Stimulated activated effector memory CD8-positive, alpha-beta T cell treated with anti-CD3 and anti-CD28 coated beads, Interleukin-12 subunit alpha, Interleukin-12 subunit beta, amount 100 ng/mL, for 72 hours (primary cell): ENCODE results near the gene AFAP1L2.

Source experiments
- ATAC-seq: fragments of 150-1000 bp; cut with Tn5 transposase; 2 replicates; pipeline ENCODE4 v1.10.0; 2021
- DNase-seq, 2 donors: peaks; one replicate each; pipeline ENCODE4 v3.0.0; 2021 to 2022; ENCODE audit warnings: low spot score in 2 of 2
- H3K27ac Mint-ChIP-seq: one replicate; pipeline ENCODE4 v1.8.0; 2022; ENCODE audit warnings: mild to moderate bottlenecking, mixed read lengths
- H3K36me3 Mint-ChIP-seq: one replicate; pipeline ENCODE4 v1.8.0; 2022; ENCODE audit warnings: mild to moderate bottlenecking, mixed read lengths
- H3K4me1 Mint-ChIP-seq: one replicate; pipeline ENCODE4 v1.8.0; 2022; ENCODE audit warnings: mixed read lengths
- H3K4me3 Mint-ChIP-seq: one replicate; pipeline ENCODE4 v1.8.0; 2022; ENCODE audit warnings: mild to moderate bottlenecking, mixed read lengths
- H3K9me3 Mint-ChIP-seq: one replicate; pipeline ENCODE4 v1.8.0; 2022; ENCODE audit warnings: mixed read lengths

AFAP1L2 gene

GRCh38 chr10:114399576-114399975 lies 4.7 kb downstream of the AFAP1L2 start:
- peaks cover 13% of the 10 kb centered on the region for H3K4me1 Mint-ChIP-seq
- no peak for ATAC-seq
- H3K27ac Mint-ChIP-seq = no peak overlapping the region
- no peaks in the 10 kb centered on the region for H3K9me3 Mint-ChIP-seq
- H3K4me3 Mint-ChIP-seq = no peak overlapping the region
- DNase-seq = no peak
- no peaks in the 10 kb centered on the region for H3K36me3 Mint-ChIP-seq

GRCh38 chr10:114398587-114399331 lies 5.5 kb downstream of the AFAP1L2 start:
- no peak for ATAC-seq
- H3K27ac Mint-ChIP-seq = no peak overlapping the region
- no peaks in the 10 kb centered on the region for H3K36me3 Mint-ChIP-seq
- peaks cover 7% of the 10 kb centered on the region for H3K4me1 Mint-ChIP-seq
- H3K4me3 Mint-ChIP-seq = no peak overlapping the region
- H3K9me3 Mint-ChIP-seq = no peaks in the 10 kb centered on the region
- no peak for DNase-seq

DNA sequence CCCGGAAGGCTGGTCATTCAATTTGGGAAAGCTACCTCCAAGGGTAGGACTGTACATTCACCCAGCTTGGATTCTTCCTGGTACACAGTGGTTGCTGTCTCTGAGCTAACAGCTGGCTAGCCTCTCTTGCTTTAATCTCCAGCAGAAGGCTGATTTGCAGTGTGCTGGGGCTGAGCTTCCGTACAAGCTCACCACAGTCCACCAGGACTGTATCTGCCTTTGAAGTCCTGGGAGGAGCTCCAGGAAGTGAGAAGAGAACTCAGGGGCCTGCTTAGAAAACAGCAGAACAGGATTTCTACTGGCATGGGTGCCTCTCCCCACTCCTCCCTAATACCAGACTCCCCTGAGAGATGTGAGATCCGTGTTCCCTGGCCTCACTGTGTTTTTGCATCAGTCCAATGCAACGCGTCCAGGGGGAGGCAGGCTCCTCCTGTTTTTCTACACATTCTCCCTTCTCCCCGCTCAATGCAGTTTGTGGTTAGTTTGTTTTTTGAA lies 6.6 kb downstream of the AFAP1L2 start:
- no peak for DNase-seq
- no peak for ATAC-seq
- no peaks in the 10 kb centered on the region for H3K9me3 Mint-ChIP-seq
- peaks cover 1% of the 10 kb centered on the region for H3K4me1 Mint-ChIP-seq
- H3K4me3 Mint-ChIP-seq = no peak overlapping the region
- no peak overlapping the region for H3K27ac Mint-ChIP-seq
- no peaks in the 10 kb centered on the region for H3K36me3 Mint-ChIP-seq

- no peak overlapping the region for H3K27ac Mint-ChIP-seq
- H3K9me3 Mint-ChIP-seq = no peaks in the 10 kb centered on the region
- ATAC-seq = no peak
- H3K4me1 Mint-ChIP-seq = no peaks in the 10 kb centered on the region
- no peak for DNase-seq
- H3K4me3 Mint-ChIP-seq = no peak overlapping the region
- H3K36me3 Mint-ChIP-seq = no peaks in the 10 kb centered on the region
These were observed 7.8 kb downstream of the AFAP1L2 start for GRCh38 chr10:114396464-114396863.

GRCh38 chr10:114395366-114396022 lies 8.8 kb downstream of the AFAP1L2 start:
- ATAC-seq (no peak), DNase-seq (no peak)
- Mint-ChIP-seq H3K9me3 (no peaks in the 10 kb centered on the region), H3K4me1 (no peaks in the 10 kb centered on the region), H3K4me3 (no peak overlapping the region), H3K27ac (no peak overlapping the region), H3K36me3 (no peaks in the 10 kb centered on the region)

GRCh38 chr10:114394531-114394930 lies 9.8 kb downstream of the AFAP1L2 start:
- H3K4me3 Mint-ChIP-seq = no peak overlapping the region

GRCh38 chr10:114393886-114394285 lies 10.4 kb downstream of the AFAP1L2 start:
- H3K4me3 Mint-ChIP-seq = no peak overlapping the region
- peaks cover under 1% of the 10 kb centered on the region for H3K4me1 Mint-ChIP-seq
- H3K36me3 Mint-ChIP-seq = no peaks in the 10 kb centered on the region
- no peak overlapping the region for H3K27ac Mint-ChIP-seq
- H3K9me3 Mint-ChIP-seq = no peaks in the 10 kb centered on the region
- no peak for ATAC-seq
- DNase-seq = no peak

More at GRCh38 chr10:114394531-114394930, 9.8 kb downstream of the AFAP1L2 start:
- no peaks in the 10 kb centered on the region for H3K4me1 Mint-ChIP-seq
- H3K36me3 Mint-ChIP-seq = no peaks in the 10 kb centered on the region
- H3K9me3 Mint-ChIP-seq = no peaks in the 10 kb centered on the region
- H3K27ac Mint-ChIP-seq = no peak overlapping the region
- DNase-seq = no peak
- no peak for ATAC-seq

- Mint-ChIP-seq H3K27ac (no peak overlapping the region), H3K36me3 (no peaks in the 10 kb centered on the region), H3K4me3 (no peak overlapping the region), H3K4me1 (peaks cover 5% of the 10 kb centered on the region), H3K9me3 (no peaks in the 10 kb centered on the region)
- ATAC-seq (no peak), DNase-seq (no peak)
These were observed 10.8 kb downstream of the AFAP1L2 start for GRCh38 chr10:114393482-114393881.

DNA sequence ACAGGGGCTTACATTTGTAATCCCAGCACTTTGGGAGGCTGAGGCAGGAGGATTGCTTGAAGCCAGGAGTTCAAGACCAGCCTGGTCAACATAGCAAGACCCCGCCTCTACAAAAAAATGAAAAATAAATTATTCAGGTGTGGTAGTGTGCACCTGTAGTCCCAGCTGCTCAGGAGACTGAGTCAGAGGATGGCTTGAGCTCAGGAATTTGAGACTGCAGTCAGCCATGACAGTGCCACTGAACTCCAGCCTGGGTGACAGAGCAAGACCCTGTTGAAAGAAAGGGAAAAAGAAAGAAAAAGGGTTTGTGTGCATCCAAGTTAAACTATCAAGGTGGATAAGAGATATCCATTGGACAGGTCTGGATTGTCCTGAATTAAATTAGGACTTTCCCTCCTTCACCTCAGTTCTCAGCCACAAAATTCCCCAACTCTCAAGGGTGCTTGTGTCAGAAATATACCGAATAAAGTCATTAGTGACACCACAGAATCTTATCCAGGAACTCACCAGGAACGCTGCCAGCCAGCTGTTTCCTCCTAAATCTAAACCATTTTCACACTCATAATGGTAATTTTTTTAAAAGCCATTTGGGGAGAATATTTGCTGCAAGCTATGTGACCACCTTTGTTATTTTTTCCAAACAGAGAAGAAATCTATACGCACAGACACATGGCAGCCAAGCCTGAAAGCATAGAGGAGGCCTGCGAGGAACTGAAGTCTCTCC lies 12.0 kb downstream of the AFAP1L2 start:
- Mint-ChIP-seq H3K27ac (no peak overlapping the region), H3K4me3 (no peak overlapping the region), H3K36me3 (no peaks in the 10 kb centered on the region), H3K4me1 (peaks cover 11% of the 10 kb centered on the region), H3K9me3 (no peaks in the 10 kb centered on the region)
- no peak for ATAC-seq
- no peak for DNase-seq

GRCh38 chr10:114391599-114391998 lies 12.7 kb downstream of the AFAP1L2 start:
- no peaks in the 10 kb centered on the region for H3K9me3 Mint-ChIP-seq
- H3K4me3 Mint-ChIP-seq = no peak overlapping the region
- no peak overlapping the region for H3K27ac Mint-ChIP-seq
- no peaks in the 10 kb centered on the region for H3K36me3 Mint-ChIP-seq
- ATAC-seq = no peak
- peaks cover 11% of the 10 kb centered on the region for H3K4me1 Mint-ChIP-seq
- no peak for DNase-seq

DNA sequence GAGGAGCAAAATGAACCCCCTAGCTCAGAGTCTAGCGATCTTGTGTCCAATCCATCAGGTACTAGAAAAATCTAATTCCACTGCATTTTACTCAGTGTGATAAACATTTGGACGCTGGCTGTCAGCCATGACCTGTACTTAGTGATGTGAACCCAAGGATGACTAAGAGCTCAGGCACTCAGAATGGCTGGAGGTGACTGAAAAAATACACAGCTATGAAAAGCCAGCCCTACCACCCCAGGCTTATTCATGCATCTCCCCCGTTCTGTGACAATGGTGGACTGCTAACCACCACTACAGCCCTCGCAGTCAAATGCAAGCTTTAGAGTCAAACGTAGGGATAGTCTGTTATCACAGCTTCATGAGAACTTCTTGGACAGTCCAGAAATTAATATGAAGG lies 14.9 kb downstream of the AFAP1L2 start:
- H3K4me1 Mint-ChIP-seq = peaks cover 11% of the 10 kb centered on the region
- H3K36me3 Mint-ChIP-seq = no peaks in the 10 kb centered on the region
- DNase-seq (no peak), ATAC-seq (peak; percentile 46)
- no peak overlapping the region for H3K4me3 Mint-ChIP-seq
- H3K9me3 Mint-ChIP-seq = no peaks in the 10 kb centered on the region
- H3K27ac Mint-ChIP-seq = no peak overlapping the region

DNA sequence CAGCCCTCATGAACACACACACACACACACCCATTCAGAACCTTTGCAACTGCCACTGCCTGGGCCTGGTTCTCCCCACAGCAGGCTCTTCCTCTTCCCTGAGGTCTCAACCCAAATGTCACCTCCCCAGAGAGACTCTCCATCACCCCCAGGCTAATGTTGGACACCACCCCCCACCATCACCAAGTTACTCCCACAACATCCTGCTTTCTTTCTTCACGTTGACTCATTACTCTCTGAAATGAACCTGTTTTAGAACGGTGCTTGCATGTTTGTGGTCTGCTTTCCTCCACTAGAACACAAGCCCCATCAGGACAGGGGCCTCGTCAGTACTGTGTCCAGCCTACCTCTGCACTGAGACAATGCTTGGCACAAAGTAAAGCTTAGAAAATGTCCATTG lies 16.0 kb downstream of the AFAP1L2 start:
- Mint-ChIP-seq H3K4me1 (peaks cover 11% of the 10 kb centered on the region), H3K4me3 (no peak overlapping the region), H3K9me3 (no peaks in the 10 kb centered on the region), H3K36me3 (no peaks in the 10 kb centered on the region), H3K27ac (no peak overlapping the region)
- ATAC-seq (peak; percentile 69), DNase-seq (no peak)

GRCh38 chr10:114387784-114388183 lies 16.5 kb downstream of the AFAP1L2 start:
- Mint-ChIP-seq H3K4me1 (peaks cover 11% of the 10 kb centered on the region), H3K27ac (no peak overlapping the region), H3K9me3 (no peaks in the 10 kb centered on the region), H3K36me3 (no peaks in the 10 kb centered on the region), H3K4me3 (no peak overlapping the region)
- ATAC-seq (no peak), DNase-seq (no peak)

- Mint-ChIP-seq H3K36me3 (no peaks in the 10 kb centered on the region), H3K27ac (no peak overlapping the region), H3K4me3 (no peak overlapping the region), H3K4me1 (peaks cover 11% of the 10 kb centered on the region), H3K9me3 (no peaks in the 10 kb centered on the region)
- DNase-seq (no peak), ATAC-seq (no peak)
These were observed 17.9 kb downstream of the AFAP1L2 start for GRCh38 chr10:114386452-114386851.

GRCh38 chr10:114385557-114385956 lies 18.7 kb downstream of the AFAP1L2 start:
- no peaks in the 10 kb centered on the region for H3K9me3 Mint-ChIP-seq
- H3K4me3 Mint-ChIP-seq = no peak overlapping the region

More at GRCh38 chr10:114385557-114385956, 18.7 kb downstream of the AFAP1L2 start:
- no peaks in the 10 kb centered on the region for H3K36me3 Mint-ChIP-seq
- DNase-seq (no peak), ATAC-seq (no peak)
- no peak overlapping the region for H3K27ac Mint-ChIP-seq
- peaks cover 11% of the 10 kb centered on the region for H3K4me1 Mint-ChIP-seq
